ENCODE measurements around the gene DMAC2. TPM values are rescaled to one million over a fixed set of nuclear protein-coding genes. Genes with fewer than 3 reads are reported as not detected.
"Not testable (repeated sequence)": the region's sequence is repeated elsewhere in the genome, so short reads cannot be mapped to it uniquely, and the experiment has no call there.

The DMAC2 gene
- total and polyA plus RNA-seq, 8 donors = 8.2 to 50.9 (median 41.7) TPM

GRCh38 chr19:41391618-41392017 lies 48.1 kb downstream of the DMAC2 start:
- 86 to 95% (median 90%) methylated on average over 10 to 11 of the region's 11 CpGs for WGBS, 5 donors
- TF ChIP-seq CTCF (IDR thresholded peaks at IDR 0.05) = no peak
- TF ChIP-seq POLR2A (IDR thresholded peaks at IDR 0.05) = no peak
- TF ChIP-seq EP300 (IDR thresholded peaks at IDR 0.05) = no peak
- no peak for TF ChIP-seq POLR2AphosphoS5 (IDR thresholded peaks at IDR 0.05)
- H3K27me3 ChIP-seq = no peaks in the 10 kb centered on the region
- H3K4me1 ChIP-seq = peaks cover 0 to 16% (median 14%) of the 10 kb centered on the region in 4 donors
- no peak overlapping the region for H3K27ac ChIP-seq
- no peaks in the 10 kb centered on the region for H3K9me3 ChIP-seq
- intact Hi-C loops (cut with DNase I; ENCODE audit: low total_unique reads) = no loop called here
- H3K4me3 ChIP-seq = no peak overlapping the region
- peaks cover 21 to 63% (median 59%) of the 10 kb centered on the region in 4 donors for H3K36me3 ChIP-seq
- no peak for DNase-seq

GRCh38 chr19:41386442-41386841 lies 53.3 kb downstream of the DMAC2 start:
- H3K4me3 ChIP-seq = no peak overlapping the region
- H3K27me3 ChIP-seq = no peaks in the 10 kb centered on the region
- DNase-seq = no peak
- no peaks in the 10 kb centered on the region for H3K9me3 ChIP-seq
- intact Hi-C loops (cut with DNase I; ENCODE audit: low total_unique reads) = no loop called here
- 82 to 93% (median 88%) methylated on average over 13 of the region's 13 CpGs for WGBS, 5 donors
- H3K4me1 ChIP-seq = no peaks in the 10 kb centered on the region
- no peak overlapping the region for H3K27ac ChIP-seq
- H3K36me3 ChIP-seq = peaks cover 12 to 95% (median 92%) of the 10 kb centered on the region in 4 donors
- TF ChIP-seq POLR2AphosphoS5 (IDR thresholded peaks at IDR 0.05) (no peak), CTCF (IDR thresholded peaks at IDR 0.05) (no peak), POLR2A (IDR thresholded peaks at IDR 0.05) (no peak), EP300 (IDR thresholded peaks at IDR 0.05) (no peak)

- Histone ChIP-seq H3K36me3 (peaks cover 0 to 78% (median 71%) of the 10 kb centered on the region in 4 donors), H3K4me3 (no peak overlapping the region), H3K4me1 (peaks cover 0 to 8% (median 0%) of the 10 kb centered on the region in 4 donors), H3K27ac (no peak overlapping the region), H3K27me3 (no peaks in the 10 kb centered on the region), H3K9me3 (no peaks in the 10 kb centered on the region)
- intact Hi-C loops (cut with DNase I; ENCODE audit: low total_unique reads) = no loop called here
- 85 to 93% (median 89%) methylated on average over 5 of the region's 5 CpGs for WGBS, 5 donors
- TF ChIP-seq POLR2A (IDR thresholded peaks at IDR 0.05) = no peak
- no peak for TF ChIP-seq CTCF (IDR thresholded peaks at IDR 0.05)
- TF ChIP-seq POLR2AphosphoS5 (IDR thresholded peaks at IDR 0.05) = no peak
- TF ChIP-seq EP300 (IDR thresholded peaks at IDR 0.05) = no peak
- DNase-seq = no peak
Observed at GRCh38 chr19:41384351-41384750, 55.4 kb downstream of the DMAC2 start.

GRCh38 chr19:41381536-41381935 lies 58.2 kb downstream of the DMAC2 start:
- H3K27ac ChIP-seq; H3K4me3 ChIP-seq; intact Hi-C loops (cut with DNase I; ENCODE audit: low total_unique reads); H3K27me3 ChIP-seq; H3K9me3 ChIP-seq; DNase-seq: not testable (repeated sequence)
- H3K36me3 ChIP-seq = peaks cover 0 to 50% (median 46%) of the 10 kb centered on the region in 4 donors
- H3K4me1 ChIP-seq = peaks cover 0 to 23% (median 9%) of the 10 kb centered on the region in 4 donors
- WGBS, 5 donors = 93 to 97% (median 95%) methylated on average over 8 of the region's 8 CpGs

Small RNAs within 50 kb of the gene (small RNA-seq; reads per million reads assigned to genes)
- gene RF00017 = 0 reads per million in 4 donors

Other genes with a start within 250 kb of the DMAC2 start
- 10 to 100 TPM; 13.4 to 85.3 (median 39.7) TPM for gene CYP2S1, start 246.7 kb downstream of the DMAC2 start, total RNA-seq
- 10 to 100 TPM in 2 of 3 donors, 1 to 10 TPM in 1; 7.9 to 19.9 (median 15.5) TPM for gene CYP2S1, start 246.7 kb downstream of the DMAC2 start, polyA plus RNA-seq
- 10 to 100 TPM; 14.8 to 48.7 (median 38.9) TPM for gene AXL, start 220.7 kb downstream of the DMAC2 start, total RNA-seq
- 1 to 10 TPM; 6.1 to 8.4 (median 7.0) TPM for gene AXL, start 220.7 kb downstream of the DMAC2 start, polyA plus RNA-seq
- 100 to 1,000 TPM in 3 of 5 donors, 10 to 100 TPM in 2; 47.8 to 319 (median 104) TPM for gene HNRNPUL1, start 175.5 kb downstream of the DMAC2 start, total RNA-seq
- gene HNRNPUL1, start 175.5 kb downstream of the DMAC2 start, polyA plus RNA-seq = 10 to 100 TPM; 64.2 to 89.0 (median 84.0) TPM
- 10 to 100 TPM in 3 of 5 donors, 1 to 10 TPM in 2; 2.2 to 62.6 (median 19.7) TPM for gene CCDC97, start 129.7 kb downstream of the DMAC2 start, total RNA-seq
- 10 to 100 TPM in 2 of 3 donors, 1 to 10 TPM in 1; 9.8 to 13.7 (median 13.0) TPM for gene CCDC97, start 129.7 kb downstream of the DMAC2 start, polyA plus RNA-seq
- gene TGFB1, start 86.0 kb downstream of the DMAC2 start, total RNA-seq = 10 to 100 TPM in 3 of 5 donors, 1 to 10 TPM in 2; 1.3 to 54.3 (median 13.6) TPM
- gene TGFB1, start 86.0 kb downstream of the DMAC2 start, polyA plus RNA-seq = 10 to 100 TPM; 10.2 to 15.6 (median 15.4) TPM
- 10 to 100 TPM in 1 of 5 donors, 1 to 10 TPM in 2, under 1 TPM in 1, not detected in 1; 0.58 to 20.3 (median 5.3) TPM for gene B9D2, start 75.8 kb downstream of the DMAC2 start, total RNA-seq
- 10 to 100 TPM in 2 of 3 donors, 1 to 10 TPM in 1; 9.2 to 17.4 (median 10.7) TPM for gene B9D2, start 75.8 kb downstream of the DMAC2 start, polyA plus RNA-seq
- gene TMEM91, start 63.4 kb downstream of the DMAC2 start, total RNA-seq = 10 to 100 TPM in 2 of 5 donors, 1 to 10 TPM in 3; 2.3 to 76.3 (median 8.2) TPM
- 10 to 100 TPM; 14.8 to 33.9 (median 22.4) TPM for gene TMEM91, start 63.4 kb downstream of the DMAC2 start, polyA plus RNA-seq
- gene EXOSC5, start 42.6 kb downstream of the DMAC2 start, total RNA-seq = 100 to 1,000 TPM in 1 of 5 donors, 10 to 100 TPM in 3, 1 to 10 TPM in 1; 4.8 to 131 (median 18.7) TPM
- 10 to 100 TPM; 21.8 to 48.0 (median 26.0) TPM for gene EXOSC5, start 42.6 kb downstream of the DMAC2 start, polyA plus RNA-seq
- 10 to 100 TPM in 4 of 5 donors, 1 to 10 TPM in 1; 1.8 to 55.4 (median 23.0) TPM for gene BCKDHA, start 42.1 kb downstream of the DMAC2 start, total RNA-seq
- gene BCKDHA, start 42.1 kb downstream of the DMAC2 start, polyA plus RNA-seq = 10 to 100 TPM; 48.7 to 80.6 (median 50.9) TPM
- 100 to 1,000 TPM in 1 of 5 donors, 1 to 10 TPM in 1, under 1 TPM in 1, not detected in 2; 0.92 to 158 (median 1.7) TPM for gene B3GNT8, start 12.5 kb downstream of the DMAC2 start, total RNA-seq
- 1 to 10 TPM; 4.6 to 9.9 (median 6.1) TPM for gene B3GNT8, start 12.5 kb downstream of the DMAC2 start, polyA plus RNA-seq
- not detected for gene ERICH4, start 3.2 kb upstream of the DMAC2 start, total RNA-seq
- not detected for gene ERICH4, start 3.2 kb upstream of the DMAC2 start, polyA plus RNA-seq
- gene CEACAM21, start 136.3 kb upstream of the DMAC2 start, total RNA-seq = 1 to 10 TPM in 1 of 5 donors, not detected in 4; 2.0 TPM
- 1 to 10 TPM in 1 of 3 donors, under 1 TPM in 1, not detected in 1; 0.63 to 6.1 TPM for gene CEACAM21, start 136.3 kb upstream of the DMAC2 start, polyA plus RNA-seq
- 1 to 10 TPM in 2 of 5 donors, not detected in 3; 1.8 to 8.3 TPM for gene CEACAM4, start 187.2 kb upstream of the DMAC2 start, total RNA-seq
- under 1 TPM in 2 of 3 donors, not detected in 1; 0.63 to 0.92 TPM for gene CEACAM4, start 187.2 kb upstream of the DMAC2 start, polyA plus RNA-seq
- gene CEACAM7, start 248.4 kb upstream of the DMAC2 start, total RNA-seq = 1 to 10 TPM in 1 of 5 donors, not detected in 4; 1.3 TPM
- gene CEACAM7, start 248.4 kb upstream of the DMAC2 start, polyA plus RNA-seq = 1 to 10 TPM in 1 of 3 donors, not detected in 2; 6.2 TPM